ENCODE results near the gene ABHD12.
A peak's percentile ranks its signal among the peaks of the same experiment; 100 is the strongest.
"Not testable (repeated sequence)": the region's sequence is repeated elsewhere in the genome, so short reads cannot be mapped to it uniquely, and the experiment has no call there.

The ABHD12 gene

DNA sequence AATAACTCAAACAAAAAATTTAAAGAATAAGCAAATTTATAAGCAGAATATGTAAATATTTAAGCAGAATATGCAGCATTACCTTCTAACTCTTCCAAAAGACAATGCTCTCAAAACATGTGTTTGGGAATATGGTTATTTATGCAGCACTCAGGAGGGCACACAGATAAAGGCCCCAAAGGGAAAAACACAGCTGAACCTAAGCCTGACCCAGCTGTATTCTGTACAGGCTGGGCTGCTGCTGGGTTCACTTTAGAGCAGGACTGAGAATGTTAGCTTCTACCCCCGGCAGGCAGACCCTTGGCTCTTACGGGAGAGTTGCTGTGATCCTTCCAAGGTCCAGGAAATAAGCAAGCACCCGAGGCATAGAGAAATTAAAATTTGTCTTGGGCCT, 37.3 kb downstream of the ABHD12 start:
- DNase-seq = no peak

GRCh38 chr20:25352746-25353145, 37.9 kb downstream of the ABHD12 start:
- no peak for DNase-seq

- DNase-seq = no peak
Measured at GRCh38 chr20:25351024-25351360, 39.6 kb downstream of the ABHD12 start.

DNA sequence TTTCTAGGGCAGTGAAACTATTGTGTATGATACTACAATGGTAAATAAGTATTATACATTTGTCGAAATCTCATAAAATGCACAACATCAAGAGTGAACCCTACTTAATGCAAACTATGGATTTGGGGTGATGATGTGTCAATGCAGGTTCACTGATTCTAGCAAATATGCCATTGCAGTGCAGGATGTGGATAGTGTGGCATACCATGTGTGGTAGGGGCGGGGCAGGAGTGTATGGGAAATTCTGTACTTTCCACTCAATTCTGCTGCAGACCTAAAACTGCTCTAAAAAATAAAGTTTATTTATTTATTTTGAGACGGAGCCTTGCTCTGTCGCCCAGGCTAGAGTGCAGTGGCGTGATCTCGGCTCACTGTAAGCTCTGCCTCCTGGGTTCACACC, 44.3 kb downstream of the ABHD12 start:
- peak in 1 of 5 experiments; percentile 43 for DNase-seq

DNA sequence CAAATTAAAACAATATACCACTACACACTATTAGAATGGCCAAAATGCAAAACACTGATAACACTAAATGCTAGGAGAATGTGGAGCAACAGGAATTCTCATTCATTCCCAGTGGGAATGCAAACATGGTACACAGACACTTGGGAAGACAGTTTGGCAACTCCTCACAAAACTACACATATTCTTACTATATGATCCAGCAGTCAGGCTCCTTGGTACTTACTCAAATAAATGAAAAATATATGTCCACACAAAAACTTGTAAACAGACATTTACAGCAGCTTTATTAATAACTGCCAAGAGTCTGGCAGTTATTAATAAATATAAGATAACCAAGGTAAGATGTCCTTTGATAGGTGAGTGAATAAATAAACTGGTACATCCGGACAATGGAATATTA, 44.9 kb downstream of the ABHD12 start:
- no peak for DNase-seq

DNA sequence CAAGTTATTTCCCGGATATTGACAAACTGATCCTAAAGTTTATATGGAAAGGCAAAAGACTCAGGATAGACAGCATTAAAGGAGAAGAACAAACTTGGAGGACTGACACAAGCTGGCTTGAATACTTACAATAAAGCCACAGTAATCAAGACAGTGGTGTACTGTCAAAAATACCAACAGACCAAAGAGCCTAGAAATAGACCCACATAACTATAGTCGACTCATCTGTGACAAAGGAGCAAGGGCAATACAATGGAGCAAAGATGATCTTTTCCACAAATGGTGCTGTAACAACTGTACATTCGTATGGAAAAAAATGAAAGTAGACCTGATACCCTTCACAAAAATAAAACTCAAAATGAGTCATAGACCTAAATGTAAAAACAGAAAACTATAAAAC, 46.0 kb downstream of the ABHD12 start:
- no peak for DNase-seq

- DNase-seq = no peak
Measured at GRCh38 chr20:25341716-25342680, 48.6 kb downstream of the ABHD12 start.

DNA sequence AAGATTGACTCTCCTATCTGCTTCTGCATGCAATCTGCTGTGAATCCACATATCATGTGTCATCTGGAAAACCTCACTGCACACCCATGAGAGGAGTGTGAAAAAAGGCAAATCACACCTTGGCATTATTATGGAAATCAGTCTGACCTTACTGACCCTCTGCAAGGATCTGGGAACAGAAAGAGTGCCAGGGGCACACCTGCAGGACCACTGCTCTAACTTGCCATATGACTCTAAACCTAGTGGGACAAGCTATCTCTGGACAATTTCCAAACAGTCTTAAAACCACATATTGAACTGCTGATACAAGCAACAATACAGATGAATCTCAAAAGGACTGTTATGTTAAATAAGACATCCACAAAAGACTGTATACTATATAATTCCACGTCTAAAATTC, 50.3 kb downstream of the ABHD12 start:
- no peak for DNase-seq

GRCh38 chr20:25339608-25340007, 51.0 kb downstream of the ABHD12 start:
- DNase-seq = no peak

DNA sequence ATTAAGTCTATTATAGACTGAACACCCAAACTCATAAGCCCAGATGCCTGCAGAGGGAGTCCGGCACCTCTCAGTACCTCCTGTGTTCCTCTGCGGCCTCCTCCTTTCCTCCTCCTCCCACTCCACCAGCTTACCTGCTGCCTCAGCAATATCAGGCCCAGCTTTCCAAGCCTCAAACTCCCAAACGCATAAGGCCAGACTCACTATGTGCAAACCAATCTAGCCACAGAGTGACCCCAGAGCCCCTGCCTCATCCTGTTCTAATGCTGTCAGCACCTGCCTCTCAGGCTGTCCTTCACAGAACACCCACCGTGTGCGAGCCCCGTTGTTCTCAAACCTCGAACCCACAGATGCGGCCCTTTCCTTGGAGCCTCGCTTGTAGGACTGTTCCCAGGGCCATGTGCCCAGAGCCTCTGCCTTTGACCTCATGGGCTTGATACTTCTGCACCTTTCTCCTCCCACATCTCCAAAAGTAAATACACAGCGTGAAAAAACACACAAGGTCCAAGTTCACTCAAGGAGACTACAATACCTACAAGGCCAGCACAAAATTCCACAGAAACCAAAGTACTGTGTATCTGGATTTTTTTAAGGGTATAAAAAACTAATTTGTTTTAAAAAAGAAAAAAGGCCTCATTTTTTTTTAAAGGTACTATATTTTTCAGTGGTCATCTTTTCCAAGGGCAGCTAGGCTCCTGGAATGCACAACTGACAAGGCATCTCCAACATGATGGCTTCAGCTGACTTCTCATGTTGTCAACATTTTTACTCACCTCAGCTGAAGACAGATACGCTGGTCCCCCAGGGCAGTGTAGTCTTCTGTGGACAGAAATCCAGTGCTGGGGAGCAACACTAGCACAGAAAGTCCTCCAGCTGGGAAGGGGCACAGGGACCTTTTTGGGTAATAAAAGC, 52.3 kb downstream of the ABHD12 start:
- no peak for DNase-seq

- no peak for DNase-seq
Measured at GRCh38 chr20:25336561-25337422, 53.8 kb downstream of the ABHD12 start.

DNA sequence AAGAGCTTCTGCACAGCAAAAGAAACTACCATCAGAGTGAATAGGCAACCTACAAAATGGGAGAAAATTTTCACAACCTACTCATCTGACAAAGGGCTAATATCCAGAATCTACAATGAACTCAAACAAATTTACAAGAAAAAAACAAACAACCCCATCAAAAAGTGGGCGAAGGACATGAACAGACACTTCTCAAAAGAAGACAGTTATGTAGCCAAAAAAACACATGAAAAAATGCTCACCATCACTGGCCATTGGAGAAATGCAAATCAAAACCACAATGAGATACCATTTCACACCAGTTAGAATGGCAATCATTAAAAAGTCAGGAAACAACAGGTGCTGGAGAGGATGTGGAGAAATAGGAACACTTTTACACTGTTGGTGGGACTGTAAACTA, 55.7 kb downstream of the ABHD12 start:
- not testable (repeated sequence) for DNase-seq

- DNase-seq = no peak
Measured at GRCh38 chr20:25328954-25329498, 61.6 kb downstream of the ABHD12 start.

DNA sequence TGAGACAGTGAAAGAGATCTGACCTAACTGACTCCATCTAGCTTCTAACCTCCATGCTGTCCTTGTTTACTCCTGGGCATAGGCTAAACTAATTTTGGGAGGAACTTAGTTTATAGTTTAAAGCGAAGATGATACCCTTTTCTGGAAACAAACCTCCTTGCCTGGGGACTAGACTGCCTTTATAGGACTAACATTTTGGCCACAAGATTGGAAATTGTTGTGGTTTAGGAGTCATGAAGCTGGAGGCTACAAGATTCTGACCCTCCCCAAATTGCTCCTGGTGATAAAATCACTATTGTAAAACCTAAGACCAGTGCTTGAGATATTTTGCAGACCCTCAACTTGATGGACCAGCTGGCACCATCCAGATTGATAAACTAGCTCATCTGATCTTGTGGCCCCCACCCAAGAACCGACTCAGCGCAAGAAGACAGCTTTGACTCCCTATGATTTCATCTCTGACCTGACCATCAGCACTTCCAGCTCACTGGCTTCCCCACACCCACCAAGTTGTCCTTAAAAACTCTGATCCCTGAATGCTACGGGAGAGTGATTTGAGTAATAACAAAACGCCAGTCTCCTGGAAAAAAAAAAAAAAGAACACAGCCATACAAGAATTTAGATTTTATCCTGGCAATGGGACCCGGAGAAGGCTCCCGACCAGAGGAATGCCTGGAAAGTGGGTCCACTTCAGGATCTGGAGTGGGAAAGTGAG, 63.0 kb downstream of the ABHD12 start:
- no peak for DNase-seq

DNA sequence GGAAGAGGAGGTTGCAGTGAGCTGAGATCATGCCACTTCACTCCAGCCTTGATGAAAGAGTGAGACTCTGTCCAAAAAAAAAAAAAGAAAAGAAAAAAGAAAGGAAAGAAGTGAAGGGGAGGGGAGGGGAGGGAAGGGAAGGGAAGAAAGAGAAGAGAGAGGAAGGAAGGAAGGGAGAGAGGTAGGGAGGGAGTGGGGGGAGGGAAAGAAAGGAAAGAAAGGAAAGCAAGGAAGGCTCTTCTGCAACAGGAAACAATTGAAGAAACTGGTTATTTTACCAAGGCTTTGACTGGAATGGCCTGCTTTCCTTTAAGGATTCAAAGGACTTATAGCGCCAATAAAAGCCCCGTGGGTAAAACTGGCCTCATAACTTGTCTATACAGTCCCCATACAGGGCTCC, 64.6 kb downstream of the ABHD12 start:
- no peak for DNase-seq

GRCh38 chr20:25325073-25325472, 65.6 kb downstream of the ABHD12 start:
- no peak for DNase-seq

- no peak for DNase-seq
Measured at GRCh38 chr20:25324412-25324811, 66.2 kb downstream of the ABHD12 start.

GRCh38 chr20:25323496-25324246, 67.0 kb downstream of the ABHD12 start:
- no peak for DNase-seq

GRCh38 chr20:25321991-25322390, 68.6 kb downstream of the ABHD12 start:
- no peak for DNase-seq

- peak in 1 of 5 experiments; percentile 74 for DNase-seq
Measured at GRCh38 chr20:25321262-25321831, 69.3 kb downstream of the ABHD12 start.

Measured in T-helper 2 cell (primary cell).